Measurements from ENCODE around the gene ARMC6. TPM values are rescaled to one million over a fixed set of nuclear protein-coding genes. Genes with fewer than 3 reads are reported as not detected.

ARMC6 gene
- total RNA-seq, 4 donors from 2014 or later = 18.2 to 26.3 (median 24.5) TPM

- H3K4me1 ChIP-seq = peaks cover 0 to under 1% (median 0%) of the 10 kb centered on the region in 4 donors
- H3K27ac ChIP-seq = peak overlapping the region in 1 of 4 donors; percentile 12
- H3K27me3 ChIP-seq = no peaks in the 10 kb centered on the region
- peaks cover 0 to 23% (median 0%) of the 10 kb centered on the region in 3 donors for H3K36me3 ChIP-seq
- no peak overlapping the region for H3K4me3 ChIP-seq
- no peak for TF ChIP-seq CTCF (IDR thresholded peaks at IDR 0.05)
- no peak for TF ChIP-seq POLR2A (IDR thresholded peaks at IDR 0.05)
- H3K9me3 ChIP-seq = no peaks in the 10 kb centered on the region
- DNase-seq = no peak
Measured at GRCh38 chr19:19039901-19040300, 6.5 kb downstream of the ARMC6 start.

GRCh38 chr19:19040417-19040816 lies 7.0 kb downstream of the ARMC6 start:
- Histone ChIP-seq H3K27me3 (no peaks in the 10 kb centered on the region), H3K4me1 (no peaks in the 10 kb centered on the region), H3K36me3 (peaks cover 0 to 23% (median 0%) of the 10 kb centered on the region in 3 donors), H3K9me3 (no peaks in the 10 kb centered on the region), H3K4me3 (no peak overlapping the region), H3K27ac (peak overlapping the region in 1 of 4 donors; percentile 12)
- TF ChIP-seq POLR2A (IDR thresholded peaks at IDR 0.05) (no peak), CTCF (IDR thresholded peaks at IDR 0.05) (no peak)
- peak in 1 of 3 donors; percentile 61 for DNase-seq

- TF ChIP-seq CTCF (IDR thresholded peaks at IDR 0.05) (no peak), POLR2A (IDR thresholded peaks at IDR 0.05) (no peak)
- Histone ChIP-seq H3K27ac (no peak overlapping the region), H3K4me1 (no peaks in the 10 kb centered on the region), H3K27me3 (no peaks in the 10 kb centered on the region), H3K9me3 (no peaks in the 10 kb centered on the region), H3K4me3 (no peak overlapping the region), H3K36me3 (peaks cover 0 to 31% (median 0%) of the 10 kb centered on the region in 3 donors)
- DNase-seq = no peak
Measured at GRCh38 chr19:19042732-19043280, 9.4 kb downstream of the ARMC6 start.

- TF ChIP-seq CTCF (IDR thresholded peaks at IDR 0.05) (no peak), POLR2A (IDR thresholded peaks at IDR 0.05) (no peak)
- Histone ChIP-seq H3K4me3 (no peak overlapping the region), H3K9me3 (no peaks in the 10 kb centered on the region), H3K36me3 (peaks cover 0 to 31% (median 0%) of the 10 kb centered on the region in 3 donors), H3K27me3 (no peaks in the 10 kb centered on the region), H3K4me1 (no peaks in the 10 kb centered on the region), H3K27ac (no peak overlapping the region)
- no peak for DNase-seq
Measured at GRCh38 chr19:19043481-19043880, 10.1 kb downstream of the ARMC6 start.

GRCh38 chr19:19043881-19044280 lies 10.5 kb downstream of the ARMC6 start:
- H3K4me3 ChIP-seq = no peak overlapping the region
- no peak overlapping the region for H3K27ac ChIP-seq
- no peak for DNase-seq
- TF ChIP-seq POLR2A (IDR thresholded peaks at IDR 0.05) = no peak
- no peak for TF ChIP-seq CTCF (IDR thresholded peaks at IDR 0.05)
- no peaks in the 10 kb centered on the region for H3K27me3 ChIP-seq
- H3K4me1 ChIP-seq = no peaks in the 10 kb centered on the region
- H3K9me3 ChIP-seq = no peaks in the 10 kb centered on the region
- peaks cover 0 to 31% (median 0%) of the 10 kb centered on the region in 3 donors for H3K36me3 ChIP-seq
